GM23248 (cell line): Measurements from ENCODE around the gene UTS2R.

Source experiments
- EZH2 ChIP-seq: fragments of 200-600 bp; sonication (generic); IDR thresholded peaks from 2 replicates; pipeline ENCODE4 v1.6.1; 2018; ENCODE audit warnings: antibody characterized with exemption, mild to moderate bottlenecking; ENCODE audit not compliant: insufficient read depth, poor library complexity, severe bottlenecking
- EZH2phosphoT487 ChIP-seq: fragments of 200-600 bp; sonication (generic); IDR thresholded peaks from 2 replicates; pipeline ENCODE4 v1.6.1; 2018; ENCODE audit warnings: antibody characterized with exemption, moderate library complexity, mild to moderate bottlenecking, low read depth; ENCODE audit not compliant: insufficient read depth

DNA sequence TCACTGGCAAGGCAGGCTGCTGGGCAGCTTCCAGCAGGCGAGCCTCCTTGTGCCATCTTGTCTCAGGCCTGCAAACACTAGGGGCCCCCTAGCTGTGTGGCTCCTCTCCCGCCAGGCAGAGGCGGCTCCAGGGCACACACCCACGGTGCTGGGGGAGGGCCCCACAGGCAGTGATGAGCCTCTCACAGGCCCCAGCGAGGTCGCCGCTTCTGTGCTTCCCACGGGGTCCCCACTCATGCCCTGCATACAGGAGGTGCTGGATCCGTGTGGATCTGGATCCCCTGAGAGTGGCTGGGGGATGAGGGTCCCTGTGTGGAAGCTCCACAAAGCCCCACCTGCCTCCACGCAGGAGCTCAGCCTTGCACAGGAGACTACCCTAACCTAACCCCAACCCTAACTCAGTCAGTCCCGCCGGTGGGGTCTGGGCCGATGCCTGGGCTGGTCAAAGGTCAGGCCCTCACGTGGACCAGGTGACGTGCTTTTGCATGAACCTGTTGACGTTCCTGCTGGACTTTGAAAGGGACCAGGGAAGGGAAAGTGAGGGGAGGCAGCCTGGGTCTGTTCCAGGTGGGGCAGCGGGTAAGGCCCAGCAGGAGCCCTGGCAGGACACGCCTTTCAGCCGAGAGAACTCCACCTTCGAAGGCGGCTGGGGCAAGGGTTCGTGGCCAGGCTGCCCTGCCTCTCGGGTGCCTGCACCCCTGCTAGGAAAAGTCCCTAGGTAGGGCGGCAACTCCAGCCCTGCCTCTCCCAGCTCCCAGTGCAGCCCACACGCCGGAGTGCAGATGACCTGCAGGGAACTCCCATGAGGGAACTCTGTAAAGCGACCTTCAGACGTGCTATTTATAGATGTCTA lies 43.2 kb upstream of the UTS2R start:
- TF ChIP-seq EZH2 (no peak), EZH2phosphoT487 (no peak)
